Astrocyte of the spinal cord (primary cell): Measurements from ENCODE around the gene CCDC34.

Experiments used
- DNase-seq: peaks from one replicate; pipeline ENCODE4 v3.0.0; 2011; ENCODE audit warnings: low read depth, low spot score
- H3K4me3 ChIP-seq: 2 replicates; pipeline ENCODE4 v1.5.1; 2011; ENCODE audit warnings: low read depth, mild to moderate bottlenecking, low read length, moderate library complexity
- in situ Hi-C: cut with HindIII; loops from 2 replicates; pipeline ENCODE4 v1.10.0; 2017; ENCODE audit warnings: low sequenced_read_pairs
- TF ChIP-seq, protein P1 (sequence below): IDR thresholded peaks from 2 replicates; pipeline ENCODE4 v1.5.1; 2012; ENCODE audit warnings: low read depth, mild to moderate bottlenecking, low read length, inconsistent platforms

CCDC34 gene

DNA sequence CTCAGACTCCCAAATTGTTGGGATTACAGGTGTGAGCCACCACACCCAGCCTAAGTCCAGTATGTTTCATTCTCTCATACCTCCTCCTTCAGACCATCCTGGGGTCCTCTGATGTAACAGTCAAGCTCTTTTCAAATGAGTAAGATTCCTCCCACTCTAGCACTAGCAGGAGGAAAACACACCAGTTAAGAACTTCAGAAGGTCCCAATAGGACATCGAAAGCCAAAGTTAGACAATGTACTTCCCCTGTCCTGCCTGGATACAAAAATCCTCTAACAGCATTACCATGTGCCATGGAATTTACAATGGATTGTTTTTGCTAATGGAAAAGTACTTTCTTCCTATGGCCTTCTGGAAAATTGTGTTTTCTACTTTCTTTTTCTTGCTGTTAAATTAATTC, 67.1 kb downstream of the CCDC34 start:
- in situ Hi-C loops: no loop called here
- no peak overlapping the region for H3K4me3 ChIP-seq
- no peak for DNase-seq
- TF ChIP-seq, protein P1, sequence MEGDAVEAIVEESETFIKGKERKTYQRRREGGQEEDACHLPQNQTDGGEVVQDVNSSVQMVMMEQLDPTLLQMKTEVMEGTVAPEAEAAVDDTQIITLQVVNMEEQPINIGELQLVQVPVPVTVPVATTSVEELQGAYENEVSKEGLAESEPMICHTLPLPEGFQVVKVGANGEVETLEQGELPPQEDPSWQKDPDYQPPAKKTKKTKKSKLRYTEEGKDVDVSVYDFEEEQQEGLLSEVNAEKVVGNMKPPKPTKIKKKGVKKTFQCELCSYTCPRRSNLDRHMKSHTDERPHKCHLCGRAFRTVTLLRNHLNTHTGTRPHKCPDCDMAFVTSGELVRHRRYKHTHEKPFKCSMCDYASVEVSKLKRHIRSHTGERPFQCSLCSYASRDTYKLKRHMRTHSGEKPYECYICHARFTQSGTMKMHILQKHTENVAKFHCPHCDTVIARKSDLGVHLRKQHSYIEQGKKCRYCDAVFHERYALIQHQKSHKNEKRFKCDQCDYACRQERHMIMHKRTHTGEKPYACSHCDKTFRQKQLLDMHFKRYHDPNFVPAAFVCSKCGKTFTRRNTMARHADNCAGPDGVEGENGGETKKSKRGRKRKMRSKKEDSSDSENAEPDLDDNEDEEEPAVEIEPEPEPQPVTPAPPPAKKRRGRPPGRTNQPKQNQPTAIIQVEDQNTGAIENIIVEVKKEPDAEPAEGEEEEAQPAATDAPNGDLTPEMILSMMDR: no peak

DNA sequence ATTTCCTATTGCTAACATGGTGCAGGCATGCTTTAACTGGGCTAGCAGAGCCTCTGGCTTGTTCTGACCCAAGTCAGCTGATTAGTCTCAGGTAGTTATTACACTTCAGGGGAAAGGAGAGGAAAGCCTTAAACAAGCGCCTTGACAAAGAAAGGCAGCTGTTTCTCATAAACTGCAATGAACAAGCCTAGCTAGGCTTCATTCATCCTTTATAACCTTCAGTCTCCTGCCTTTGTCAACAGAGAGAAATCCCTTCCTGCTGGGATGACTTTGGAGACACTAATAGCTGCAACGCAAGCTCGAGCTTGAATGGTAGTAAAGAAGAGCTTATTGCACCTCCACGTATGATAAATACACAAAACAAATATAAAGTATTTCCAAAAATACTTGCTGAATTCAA, 68.4 kb downstream of the CCDC34 start:
- DNase-seq: no peak
- H3K4me3 ChIP-seq: no peak overlapping the region
- in situ Hi-C loops: no loop called here
- TF ChIP-seq, protein P1: no peak

- in situ Hi-C loops: no loop called here
- TF ChIP-seq, protein P1: no peak
- no peak overlapping the region for H3K4me3 ChIP-seq
- peak; percentile 59 for DNase-seq
These were observed 69.2 kb downstream of the CCDC34 start for GRCh38 chr11:27293515-27294417.

GRCh38 chr11:27292637-27293010, 70.4 kb downstream of the CCDC34 start:
- TF ChIP-seq, protein P1: no peak
- no peak overlapping the region for H3K4me3 ChIP-seq
- no peak for DNase-seq
- in situ Hi-C loops: no loop called here

- no peak for DNase-seq
- in situ Hi-C loops: no loop called here
These were observed 70.9 kb downstream of the CCDC34 start for GRCh38 chr11:27291954-27292636.

DNA sequence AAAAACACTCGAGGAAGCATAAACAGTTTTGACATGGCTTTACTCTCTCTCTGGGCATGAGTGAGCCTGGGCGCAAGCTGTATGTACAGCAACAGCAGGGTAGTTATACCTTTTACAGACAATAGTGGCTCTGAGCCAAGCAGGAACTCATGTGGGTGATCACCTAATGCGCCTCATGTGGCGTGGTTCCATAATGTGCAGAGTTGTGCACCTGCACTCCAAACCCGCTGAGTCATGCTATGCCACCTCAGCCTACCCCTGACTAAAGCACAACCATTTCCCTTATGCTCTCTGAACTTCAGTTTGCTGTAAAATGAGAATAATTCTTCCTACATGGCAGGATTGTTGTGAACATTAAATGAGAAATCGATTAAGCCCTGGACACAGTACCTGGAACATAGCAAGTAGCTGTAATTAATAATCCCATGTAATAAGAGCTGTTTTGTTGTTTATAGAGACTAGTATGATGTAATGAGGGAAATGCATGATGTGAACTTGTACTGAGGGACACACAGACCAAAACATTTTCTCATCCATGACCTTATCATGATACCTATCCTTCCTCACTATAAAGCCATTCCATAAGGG, 71.6 kb downstream of the CCDC34 start:
- H3K4me3 ChIP-seq: no peak overlapping the region
- TF ChIP-seq, protein P1: no peak
- no peak for DNase-seq
- in situ Hi-C loops: no loop called here

More at GRCh38 chr11:27291954-27292636, 70.9 kb downstream of the CCDC34 start:
- TF ChIP-seq, protein P1: no peak
- no peak overlapping the region for H3K4me3 ChIP-seq
